Neural progenitor cell (in vitro differentiated cells): ENCODE measurements around the gene SND1. TPM values are rescaled to one million over a fixed set of nuclear protein-coding genes. Genes with fewer than 3 reads are reported as not detected.

Source experiments
- DNase-seq: peaks from one replicate; pipeline ENCODE4 v3.0.0-alpha.2; 2016; ENCODE audit warnings: low spot score
- H2AFZ ChIP-seq: fragments of 200-600 bp; sonication (generic); replicated peaks from 2 replicates; pipeline ENCODE4 v1.6.1; 2016; ENCODE audit warnings: antibody characterized with exemption
- H3F3A ChIP-seq: fragments of 200-600 bp; sonication (generic); 2 replicates; pipeline ENCODE4 v1.6.1; 2016; ENCODE audit warnings: antibody characterized with exemption, low read depth
- H3K27ac ChIP-seq: fragments of 200-600 bp; sonication (generic); 2 replicates; pipeline ENCODE4 v1.5.1; 2016; ENCODE audit warnings: mild to moderate bottlenecking
- H3K27me3 ChIP-seq: fragments of 200-600 bp; sonication (generic); 2 replicates; pipeline ENCODE4 v1.6.1; 2016; ENCODE audit warnings: mild to moderate bottlenecking, moderate library complexity
- H3K36me3 ChIP-seq: fragments of 200-600 bp; sonication (generic); 2 replicates; pipeline ENCODE4 v1.5.1; 2016
- H3K4me1 ChIP-seq: fragments of 200-600 bp; sonication (generic); 2 replicates; pipeline ENCODE4 v1.6.1; 2016; ENCODE audit warnings: mixed run types
- H3K4me2 ChIP-seq: fragments of 200-600 bp; sonication (generic); 2 replicates; pipeline ENCODE4 v1.6.1; 2016
- H3K4me3 ChIP-seq: fragments of 200-600 bp; sonication (generic); 2 replicates; pipeline ENCODE4 v1.5.1; 2016
- H3K79me2 ChIP-seq: fragments of 200-600 bp; sonication (generic); 2 replicates; pipeline ENCODE4 v1.6.1; 2016; ENCODE audit warnings: low read depth
- H3K9ac ChIP-seq: fragments of 200-600 bp; sonication (generic); 2 replicates; pipeline ENCODE4 v1.6.1; 2016
- H3K9me3 ChIP-seq: fragments of 200-600 bp; sonication (generic); 2 replicates; pipeline ENCODE4 v1.5.1; 2016; ENCODE audit warnings: low read depth
- H4K20me1 ChIP-seq: fragments of 200-600 bp; sonication (generic); 2 replicates; pipeline ENCODE4 v1.6.1; 2016; ENCODE audit warnings: low read depth
- H3K27ac Mint-ChIP-seq: 3 replicates; pipeline ENCODE4 v1.8.0; 2021; ENCODE audit warnings: mixed read lengths
- H3K27me3 Mint-ChIP-seq: 2 replicates; pipeline ENCODE4 v1.8.0; 2022; ENCODE audit warnings: low read depth, mild to moderate bottlenecking, inconsistent platforms, moderate library complexity, mixed read lengths; ENCODE audit not compliant: insufficient read depth
- H3K36me3 Mint-ChIP-seq: 3 replicates; pipeline ENCODE4 v1.8.0; 2021; ENCODE audit warnings: mixed read lengths
- H3K4me1 Mint-ChIP-seq: 3 replicates; pipeline ENCODE4 v1.8.0; 2021; ENCODE audit warnings: mixed read lengths
- H3K4me3 Mint-ChIP-seq: 3 replicates; pipeline ENCODE4 v1.8.0; 2021; ENCODE audit warnings: mild to moderate bottlenecking, moderate library complexity, mixed read lengths
- H3K9me3 Mint-ChIP-seq: 3 replicates; pipeline ENCODE4 v1.8.0; 2020; ENCODE audit warnings: mixed read lengths
- EZH2 ChIP-seq: fragments of 200-600 bp; sonication (generic); IDR thresholded peaks from 2 replicates; pipeline ENCODE4 v1.6.1; 2017; ENCODE audit warnings: antibody characterized with exemption, mild to moderate bottlenecking, moderate library complexity
- EZH2phosphoT487 ChIP-seq: fragments of 200-600 bp; sonication (generic); IDR thresholded peaks from 2 replicates; pipeline ENCODE4 v1.6.1; 2017; ENCODE audit warnings: antibody characterized with exemption
- total RNA-seq: library from RNA; depleted of rRNA; stranded (reverse); fragments of >200 nt; gene quantifications from 2 replicates; pipeline ENCODE4 v1.2.3, GENCODE V29; 2015; ENCODE audit warnings: low replicate concordance
- TF ChIP-seq, protein P1 (sequence below): fragments of 200-600 bp; sonication (generic); IDR thresholded peaks from 2 replicates; pipeline ENCODE4 v1.5.1; 2017; ENCODE audit warnings: antibody characterized with exemption, mild to moderate bottlenecking

The SND1 gene
- total RNA-seq, 1 donor from 2014 or later = 154 TPM

DNA sequence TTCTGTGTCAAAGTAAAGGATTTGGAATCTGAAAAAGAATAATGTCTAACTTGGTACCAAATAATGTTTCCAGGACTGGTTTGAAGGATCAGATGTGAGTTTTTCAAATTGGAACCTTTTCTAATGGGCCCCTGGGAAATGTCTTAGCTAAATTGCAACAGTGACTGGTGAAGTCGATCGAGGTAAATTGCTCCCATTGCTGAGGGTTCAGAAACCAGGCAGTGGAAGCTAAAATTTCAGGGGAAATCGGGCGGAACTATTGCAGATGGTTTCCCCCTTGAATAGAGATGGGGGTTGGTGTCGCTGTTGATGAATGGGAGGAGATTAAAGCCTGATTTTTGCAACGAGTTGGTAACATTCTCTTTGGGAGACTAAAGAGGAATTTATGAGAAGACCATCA is 112.7 kb downstream of the SND1 start:
- Mint-ChIP-seq H3K27me3 (peaks cover 3% of the 10 kb centered on the region), H3K4me3 (no peak overlapping the region), H3K9me3 (no peaks in the 10 kb centered on the region), H3K4me1 (peaks cover 31% of the 10 kb centered on the region), H3K27ac (no peak overlapping the region), H3K36me3 (peaks cover 16% of the 10 kb centered on the region)
- Histone ChIP-seq H3K79me2 (peaks cover 41% of the 10 kb centered on the region), H3K4me2 (no peak overlapping the region), H3K27ac (no peak overlapping the region), H3K9ac (no peak overlapping the region), H3K36me3 (no peaks in the 10 kb centered on the region), H4K20me1 (peaks cover 9% of the 10 kb centered on the region), H3K27me3 (no peaks in the 10 kb centered on the region), H3K9me3 (no peaks in the 10 kb centered on the region), H3K4me1 (peaks cover 49% of the 10 kb centered on the region), H2AFZ (no peak overlapping the region), H3K4me3 (no peak overlapping the region), H3F3A (no peaks in the 10 kb centered on the region)
- TF ChIP-seq EZH2phosphoT487 = no peak
- TF ChIP-seq, protein P1, sequence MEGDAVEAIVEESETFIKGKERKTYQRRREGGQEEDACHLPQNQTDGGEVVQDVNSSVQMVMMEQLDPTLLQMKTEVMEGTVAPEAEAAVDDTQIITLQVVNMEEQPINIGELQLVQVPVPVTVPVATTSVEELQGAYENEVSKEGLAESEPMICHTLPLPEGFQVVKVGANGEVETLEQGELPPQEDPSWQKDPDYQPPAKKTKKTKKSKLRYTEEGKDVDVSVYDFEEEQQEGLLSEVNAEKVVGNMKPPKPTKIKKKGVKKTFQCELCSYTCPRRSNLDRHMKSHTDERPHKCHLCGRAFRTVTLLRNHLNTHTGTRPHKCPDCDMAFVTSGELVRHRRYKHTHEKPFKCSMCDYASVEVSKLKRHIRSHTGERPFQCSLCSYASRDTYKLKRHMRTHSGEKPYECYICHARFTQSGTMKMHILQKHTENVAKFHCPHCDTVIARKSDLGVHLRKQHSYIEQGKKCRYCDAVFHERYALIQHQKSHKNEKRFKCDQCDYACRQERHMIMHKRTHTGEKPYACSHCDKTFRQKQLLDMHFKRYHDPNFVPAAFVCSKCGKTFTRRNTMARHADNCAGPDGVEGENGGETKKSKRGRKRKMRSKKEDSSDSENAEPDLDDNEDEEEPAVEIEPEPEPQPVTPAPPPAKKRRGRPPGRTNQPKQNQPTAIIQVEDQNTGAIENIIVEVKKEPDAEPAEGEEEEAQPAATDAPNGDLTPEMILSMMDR = no peak
- no peak for TF ChIP-seq EZH2
- no peak for DNase-seq

DNA sequence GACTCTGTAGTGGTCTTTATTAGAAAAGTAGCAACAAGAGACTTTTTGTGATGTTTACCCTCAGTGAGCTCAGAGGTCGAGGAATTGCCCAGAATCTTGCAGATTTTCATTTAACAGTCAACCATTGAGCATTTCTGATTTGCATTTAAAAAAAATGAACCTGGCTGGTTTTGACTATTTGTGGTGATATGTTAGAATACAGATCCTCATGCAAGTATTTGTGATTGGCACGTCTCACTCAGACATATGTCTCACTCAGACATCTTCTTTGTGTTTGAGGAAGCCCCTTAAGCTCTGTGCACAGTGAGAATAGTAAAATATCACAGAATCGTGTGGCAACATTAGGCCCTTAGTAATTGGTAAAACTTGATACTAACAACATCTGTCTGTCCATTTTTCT is 113.2 kb downstream of the SND1 start:
- Mint-ChIP-seq H3K4me3 (no peak overlapping the region), H3K36me3 (peaks cover 14% of the 10 kb centered on the region), H3K4me1 (peaks cover 35% of the 10 kb centered on the region), H3K27me3 (peaks cover 3% of the 10 kb centered on the region), H3K9me3 (no peaks in the 10 kb centered on the region), H3K27ac (no peak overlapping the region)
- H3K27me3 ChIP-seq = no peaks in the 10 kb centered on the region
- DNase-seq = no peak
- H3F3A ChIP-seq = no peaks in the 10 kb centered on the region
- TF ChIP-seq EZH2phosphoT487 (no peak), EZH2 (no peak)
- TF ChIP-seq, protein P1 = no peak
- H3K4me1 ChIP-seq = peaks cover 49% of the 10 kb centered on the region
- H4K20me1 ChIP-seq = peaks cover 9% of the 10 kb centered on the region
- H3K79me2 ChIP-seq = peaks cover 41% of the 10 kb centered on the region
- H3K9ac ChIP-seq = no peak overlapping the region
- H3K9me3 ChIP-seq = no peaks in the 10 kb centered on the region
- H3K4me3 ChIP-seq = no peak overlapping the region
- H3K27ac ChIP-seq = no peak overlapping the region
- no peaks in the 10 kb centered on the region for H3K36me3 ChIP-seq
- no peak overlapping the region for H2AFZ ChIP-seq
- H3K4me2 ChIP-seq = no peak overlapping the region

DNA sequence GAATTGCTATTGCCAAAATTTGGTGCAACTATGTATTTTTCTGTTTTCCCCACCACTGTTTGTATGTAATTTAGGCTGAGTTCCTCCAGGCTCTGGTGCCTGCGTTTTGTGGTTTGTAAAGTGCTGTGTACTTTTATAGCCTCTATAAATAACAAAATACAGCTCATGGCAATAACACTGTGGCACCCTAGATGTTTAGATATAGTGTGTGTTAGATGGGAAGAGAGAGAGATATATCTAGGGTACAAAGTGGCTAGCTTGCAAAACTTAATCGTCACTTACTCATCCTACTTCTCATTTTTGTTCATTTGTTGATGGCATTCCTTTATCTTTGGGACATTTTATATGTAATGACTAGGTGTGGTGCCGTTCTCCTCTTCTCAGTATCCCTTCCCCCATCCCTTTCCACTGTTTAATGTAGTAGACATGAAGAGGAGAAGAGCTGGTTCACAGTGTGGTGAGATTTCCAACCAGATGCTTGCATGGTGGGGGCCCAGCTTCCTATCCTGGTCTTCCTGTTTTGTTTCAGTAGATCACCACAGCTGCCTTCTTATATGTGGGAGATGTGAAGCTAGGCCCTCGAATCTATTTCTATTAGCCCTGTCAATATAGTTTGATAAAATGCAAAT is 115.0 kb downstream of the SND1 start:
- Mint-ChIP-seq H3K36me3 (peaks cover 16% of the 10 kb centered on the region), H3K27ac (no peak overlapping the region), H3K4me1 (peaks cover 35% of the 10 kb centered on the region), H3K4me3 (no peak overlapping the region), H3K9me3 (no peaks in the 10 kb centered on the region), H3K27me3 (peaks cover 3% of the 10 kb centered on the region)
- Histone ChIP-seq H3K27ac (no peak overlapping the region), H4K20me1 (peaks cover 9% of the 10 kb centered on the region), H3K9me3 (no peaks in the 10 kb centered on the region), H3K4me3 (no peak overlapping the region), H3K9ac (no peak overlapping the region), H3K27me3 (no peaks in the 10 kb centered on the region), H2AFZ (no peak overlapping the region), H3K79me2 (peaks cover 30% of the 10 kb centered on the region), H3K36me3 (no peaks in the 10 kb centered on the region), H3K4me1 (peaks cover 44% of the 10 kb centered on the region), H3K4me2 (no peak overlapping the region), H3F3A (no peaks in the 10 kb centered on the region)
- TF ChIP-seq EZH2 = no peak
- no peak for TF ChIP-seq EZH2phosphoT487
- TF ChIP-seq, protein P1 = no peak
- DNase-seq = no peak
